ENCODE results near the gene MAN1B1.

Gene MAN1B1

DNA sequence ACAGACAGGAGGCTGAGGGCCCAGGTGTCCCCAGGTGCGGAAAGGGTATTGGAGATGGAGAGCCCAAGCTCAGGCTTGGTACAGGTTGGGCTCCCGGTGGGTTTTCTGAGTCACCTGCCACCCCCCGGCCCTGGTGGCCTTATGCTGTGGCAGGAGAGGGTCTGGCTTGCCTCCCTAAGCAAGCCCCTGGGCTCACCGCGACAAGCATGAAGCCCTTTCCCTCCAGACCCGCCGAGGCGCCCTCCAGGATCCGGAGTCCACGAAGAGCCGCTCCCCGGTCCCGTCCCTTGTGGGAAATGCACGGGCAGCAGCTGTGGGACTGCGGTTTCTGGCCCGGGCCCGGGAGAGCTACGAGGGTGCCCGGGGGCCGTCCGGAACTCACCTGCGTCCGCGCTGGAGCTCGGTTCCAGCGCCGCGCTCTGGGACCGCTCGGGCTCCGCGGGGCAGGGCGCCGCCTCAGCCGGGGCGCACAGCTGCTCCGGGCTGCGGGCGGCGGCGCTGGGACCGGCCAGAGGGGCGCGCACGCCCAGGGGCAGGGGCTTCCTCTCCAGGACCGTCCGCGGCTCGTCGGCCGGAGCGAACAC, 17.2 kb upstream of the MAN1B1 start:
- DNase-seq, result no peak

DNA sequence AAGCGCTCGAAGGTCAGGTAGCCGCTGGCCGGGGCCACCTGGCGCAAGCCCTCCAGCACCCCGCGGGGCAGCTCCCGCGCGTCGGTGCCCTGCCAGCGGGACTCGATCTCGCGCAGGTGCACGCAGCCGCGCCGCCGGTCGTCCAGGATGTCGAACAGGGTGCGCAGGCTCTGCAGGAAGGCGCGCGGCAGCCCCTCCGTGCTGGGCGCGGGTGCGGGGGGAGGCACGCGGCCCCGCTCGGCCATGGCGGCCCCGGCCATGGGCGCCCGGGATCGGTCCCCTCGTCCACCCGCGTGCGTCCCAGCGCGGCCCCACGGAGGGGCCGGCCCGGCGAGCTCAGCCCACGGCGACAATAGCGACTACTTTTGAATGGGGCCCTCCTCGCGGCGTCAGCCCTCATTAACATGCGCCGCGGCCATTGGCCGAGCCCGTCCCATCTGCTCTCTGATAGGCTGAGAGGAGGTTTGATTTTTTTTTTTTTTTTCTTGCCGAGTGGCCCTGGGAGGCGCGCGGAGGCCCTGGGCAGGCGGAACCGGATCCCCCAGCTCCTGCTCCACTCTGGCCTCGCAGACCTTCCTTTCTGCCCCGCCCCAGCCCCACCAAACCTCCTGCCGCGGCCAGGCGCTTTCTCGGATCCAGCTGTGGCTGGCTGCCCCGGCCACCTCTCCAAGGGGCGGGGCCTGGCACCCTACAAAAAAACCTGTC, 16.4 kb upstream of the MAN1B1 start, which contains the start of gene SAPCD2:
SAPCD2 (minus strand) TSS at position 357 of the 705 bp plus-strand sequence; CDS start at position 260, 97 bp downstream.
- peak; percentile 72 for DNase-seq

DNA sequence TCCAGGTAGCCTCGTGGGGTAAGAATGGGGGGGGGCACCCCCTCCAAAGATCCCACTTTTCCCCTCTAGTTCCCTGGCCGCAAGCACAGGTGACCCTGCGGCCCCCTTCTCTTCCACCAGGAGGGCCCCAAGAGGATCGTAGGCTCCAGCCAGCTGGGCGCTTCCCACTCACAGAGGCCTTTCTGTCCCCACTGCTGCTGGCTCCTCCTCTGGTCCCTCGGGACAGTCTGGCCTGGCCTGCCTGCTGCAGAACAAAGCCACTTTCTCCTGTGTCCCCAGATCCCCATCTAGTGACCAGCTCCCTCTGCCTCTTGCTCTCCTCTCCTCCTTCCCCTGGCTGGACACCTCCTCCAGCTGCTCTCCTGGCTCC, 15.9 kb upstream of the MAN1B1 start:
- DNase-seq, result no peak

- DNase-seq, result no peak
These were observed 15.5 kb upstream of the MAN1B1 start for GRCh38 chr9:137071282-137071681.

DNA sequence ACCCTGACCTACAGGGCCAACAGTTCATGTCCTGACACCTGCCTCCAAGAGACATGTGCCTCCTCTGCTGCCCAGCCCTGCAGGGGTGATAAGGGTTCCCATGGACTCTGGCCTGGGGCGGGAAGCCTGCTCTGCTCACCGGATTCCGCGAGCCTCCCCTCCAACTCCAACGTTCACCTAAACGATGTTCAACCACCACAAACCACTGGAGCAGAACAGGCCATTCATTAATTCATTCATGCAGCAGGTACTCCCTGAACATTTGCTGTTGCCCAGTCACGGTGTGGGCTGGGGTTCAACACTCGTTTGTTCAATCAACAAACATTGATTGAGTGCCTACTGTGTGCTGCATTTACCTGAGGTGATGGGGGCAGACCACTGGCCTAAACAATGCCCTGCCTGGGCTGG, 12.8 kb upstream of the MAN1B1 start:
- no peak for DNase-seq

GRCh38 chr9:137074657-137075274, 12.0 kb upstream of the MAN1B1 start:
- DNase-seq, result no peak

DNA sequence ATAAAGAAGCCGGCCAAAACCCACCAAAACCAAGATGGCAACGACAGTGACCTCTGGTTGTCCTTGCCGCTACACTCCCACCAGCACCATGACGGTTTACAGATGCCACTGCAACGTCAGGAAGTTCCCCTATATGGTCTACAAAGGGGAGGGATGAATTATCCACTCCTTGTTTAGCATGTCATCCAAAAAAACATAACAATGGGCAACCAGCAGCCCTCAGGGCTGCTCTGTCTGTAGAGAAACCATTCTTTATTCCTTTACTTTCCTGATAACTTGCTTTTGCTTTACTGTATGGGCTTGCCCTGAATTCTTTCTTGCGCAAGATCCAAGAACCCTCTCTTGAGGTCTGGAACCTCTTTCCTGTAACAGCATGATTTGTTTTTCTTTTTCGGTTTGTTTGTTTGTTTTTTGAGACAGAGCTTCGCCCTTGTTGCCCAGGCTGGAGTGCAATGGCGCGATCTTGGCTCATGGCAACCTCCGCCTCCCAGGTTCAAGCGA, 11.5 kb upstream of the MAN1B1 start:
- DNase-seq, result no peak

DNA sequence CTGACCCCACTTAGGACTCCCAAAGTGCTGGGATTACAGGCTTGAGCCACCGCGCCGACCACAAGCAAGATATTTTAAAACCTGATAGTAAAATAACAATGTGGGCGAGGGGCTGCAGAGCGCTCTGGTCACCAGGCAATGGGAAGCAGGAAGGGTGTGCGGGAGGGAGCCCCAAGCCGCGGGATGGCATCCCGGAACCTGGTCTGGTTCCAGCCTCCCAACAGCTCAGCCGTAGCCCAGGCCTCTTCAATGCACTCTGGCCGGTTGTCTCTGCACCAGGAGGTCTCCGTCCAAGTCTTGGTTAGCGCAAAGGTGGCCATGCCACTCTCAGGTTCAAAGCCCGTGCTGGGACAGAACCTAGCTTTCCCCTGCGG, 10.2 kb upstream of the MAN1B1 start:
- no peak for DNase-seq

DNA sequence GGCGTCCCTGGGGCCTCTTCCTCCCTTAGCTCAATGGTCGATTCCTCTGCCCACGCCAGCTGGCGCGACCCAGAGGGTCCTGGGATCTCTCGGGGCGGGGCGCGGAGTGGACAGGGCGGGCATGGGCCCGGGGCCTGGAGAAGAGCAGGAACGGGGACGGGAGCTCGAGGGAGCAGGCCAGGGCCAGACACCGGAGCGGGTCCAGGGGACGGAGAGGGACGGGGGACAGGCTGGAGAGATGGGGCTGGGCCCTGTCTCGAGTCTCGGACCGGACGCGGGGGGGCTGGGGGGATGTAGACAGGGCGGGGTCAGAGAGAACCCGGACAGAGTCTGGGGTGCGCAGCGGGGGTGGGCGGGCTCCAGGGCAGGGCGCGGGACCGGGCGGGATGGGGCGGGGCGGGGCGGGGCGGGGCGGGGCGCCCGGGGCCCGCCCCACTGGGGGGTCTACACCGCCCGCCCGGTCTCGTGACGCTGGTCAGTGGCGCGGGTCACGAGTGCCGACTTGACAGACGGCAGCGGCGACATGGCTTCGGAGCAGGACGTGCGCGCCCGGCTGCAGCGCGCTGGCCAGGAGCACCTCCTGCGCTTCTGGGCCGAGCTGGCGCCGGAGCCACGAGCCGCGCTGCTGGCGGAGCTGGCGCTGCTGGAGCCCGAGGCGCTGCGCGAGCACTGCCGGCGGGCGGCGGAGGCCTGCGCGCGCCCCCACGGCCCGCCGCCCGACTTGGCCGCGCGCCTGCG, 9.6 kb upstream of the MAN1B1 start, which contains the start of gene UAP1L1:
UAP1L1 (plus strand) TSS at position 508 of the 738 bp plus-strand sequence; CDS start at position 524, 16 bp downstream.
- DNase-seq, result no peak

- DNase-seq, result no peak
These were observed 8.8 kb upstream of the MAN1B1 start for GRCh38 chr9:137077758-137078693.

GRCh38 chr9:137078701-137079400, 7.9 kb upstream of the MAN1B1 start:
- DNase-seq, result no peak

GRCh38 chr9:137079401-137079787, 7.4 kb upstream of the MAN1B1 start:
- DNase-seq, result no peak

DNA sequence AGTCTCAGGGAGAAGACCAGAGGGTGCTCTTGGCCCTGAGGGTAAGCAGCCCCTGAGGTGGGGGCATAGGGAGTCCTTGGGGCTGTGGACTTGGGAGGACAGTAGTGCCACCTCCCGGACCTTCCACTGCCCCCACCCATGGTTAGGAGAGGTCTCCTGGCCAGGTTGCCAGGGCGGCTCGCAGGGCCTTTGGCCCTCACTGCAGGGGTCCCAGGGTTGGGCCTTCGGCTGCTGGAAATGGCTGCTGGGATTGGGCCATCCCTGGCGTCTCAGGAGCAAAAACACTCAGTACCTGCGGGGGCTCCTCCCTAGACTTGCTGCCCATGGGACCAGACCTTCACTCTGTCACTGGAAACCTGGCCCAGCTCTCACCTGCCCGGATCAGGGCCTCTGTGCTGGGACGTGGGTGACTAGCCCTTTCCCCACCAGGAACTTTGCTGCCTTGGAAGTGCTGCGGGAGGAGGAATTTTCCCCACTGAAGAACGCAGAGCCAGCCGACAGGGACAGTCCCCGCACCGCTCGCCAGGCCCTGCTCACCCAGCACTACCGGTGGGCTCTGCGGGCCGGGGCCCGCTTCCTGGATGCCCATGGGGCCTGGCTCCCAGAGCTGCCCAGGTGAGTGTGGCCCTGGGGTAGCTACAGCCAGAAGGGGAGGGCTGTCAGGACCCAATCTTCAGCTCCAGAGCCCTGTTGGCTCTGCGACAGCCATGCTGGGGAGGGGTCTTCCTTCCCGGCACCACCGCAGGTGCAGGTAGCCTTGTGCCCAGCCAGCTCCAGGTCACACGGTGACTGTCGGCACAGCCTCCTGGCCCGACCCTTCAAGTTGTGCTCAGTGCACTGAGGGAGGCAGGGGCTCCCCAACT, 6.3 kb upstream of the MAN1B1 start:
- DNase-seq, result no peak

DNA sequence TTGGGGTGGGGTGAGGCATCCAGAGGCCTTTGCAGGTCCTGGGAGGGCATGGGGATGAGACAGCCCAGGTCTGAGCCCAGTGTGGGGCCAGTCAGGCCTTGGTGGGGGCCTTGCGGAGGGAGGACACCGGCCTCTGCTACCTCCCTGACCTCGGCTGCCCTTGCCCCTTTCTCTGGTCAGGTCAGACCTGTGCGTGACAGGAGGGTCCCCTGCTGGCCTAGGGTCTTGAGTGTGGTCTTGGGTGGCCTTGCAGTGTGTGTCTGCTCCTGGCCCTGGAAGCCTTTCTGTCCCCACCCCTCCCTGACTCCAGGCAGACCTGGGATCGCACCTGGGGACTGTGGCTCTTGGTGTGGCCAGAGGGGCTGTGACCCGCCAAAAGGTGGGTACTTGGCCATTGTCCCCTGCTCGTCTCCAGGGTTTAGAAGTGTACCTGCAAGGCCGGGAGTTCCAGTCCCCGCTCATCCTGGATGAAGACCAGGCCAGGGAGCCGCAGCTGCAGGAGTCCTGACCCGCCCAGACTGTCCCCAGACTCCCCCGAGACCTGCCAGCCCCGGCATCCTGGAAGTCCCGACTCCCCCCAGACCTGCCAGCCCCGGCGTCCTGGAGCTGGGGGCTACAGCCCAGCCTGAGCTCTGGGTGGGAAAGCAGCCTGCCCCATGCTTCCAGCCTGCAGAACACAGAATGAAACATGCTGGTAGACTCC, 4.4 kb upstream of the MAN1B1 start:
- no peak for DNase-seq

DNA sequence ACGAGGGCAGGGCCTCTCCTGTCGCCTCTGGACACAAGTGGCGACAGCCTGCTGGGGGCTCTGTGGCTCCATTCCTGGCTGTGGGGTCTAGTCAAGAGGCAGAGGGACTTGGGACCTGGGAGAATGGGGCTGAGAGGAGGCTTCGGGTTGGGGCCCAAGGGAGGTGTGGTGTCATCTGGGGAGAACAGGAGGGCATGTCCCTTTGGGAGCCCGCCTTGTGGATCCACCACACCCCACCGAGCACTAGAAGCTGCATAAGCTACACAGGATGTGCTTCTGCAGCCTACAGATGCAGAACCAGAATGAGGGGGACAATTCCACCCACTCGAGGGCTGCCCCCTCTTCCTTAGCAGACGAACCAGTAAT, 3.9 kb upstream of the MAN1B1 start:
- no peak for DNase-seq

DNA sequence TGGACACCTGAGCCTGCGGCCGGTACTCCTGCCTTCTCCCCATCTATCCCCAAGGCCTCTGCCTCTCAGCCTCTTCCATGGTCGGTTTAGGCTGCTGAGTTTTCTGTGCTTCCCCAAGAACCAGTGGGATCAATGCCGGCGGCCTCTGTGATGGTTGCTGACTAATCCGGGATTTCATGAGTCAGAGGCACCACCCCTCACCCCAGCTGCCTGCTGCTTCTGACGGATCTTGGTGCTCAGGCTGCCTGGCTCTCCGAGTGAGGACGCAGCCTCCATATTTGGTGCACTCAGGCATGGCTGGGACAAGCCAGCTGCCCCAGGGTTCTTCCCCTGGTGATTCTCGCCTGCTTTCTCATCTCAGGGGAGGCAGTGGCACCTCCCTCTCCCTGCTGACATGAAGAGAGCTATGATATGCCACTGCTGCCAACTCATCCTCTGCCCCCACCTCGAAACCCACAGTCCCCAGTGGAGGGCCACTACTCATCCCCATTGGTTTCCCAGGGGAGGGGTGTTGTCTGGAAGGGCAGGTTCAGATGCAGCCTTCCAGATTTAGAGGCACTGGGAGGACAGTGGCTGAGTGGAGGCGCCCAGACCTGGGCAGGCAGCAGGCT, 3.3 kb upstream of the MAN1B1 start:
- no peak for DNase-seq

DNA sequence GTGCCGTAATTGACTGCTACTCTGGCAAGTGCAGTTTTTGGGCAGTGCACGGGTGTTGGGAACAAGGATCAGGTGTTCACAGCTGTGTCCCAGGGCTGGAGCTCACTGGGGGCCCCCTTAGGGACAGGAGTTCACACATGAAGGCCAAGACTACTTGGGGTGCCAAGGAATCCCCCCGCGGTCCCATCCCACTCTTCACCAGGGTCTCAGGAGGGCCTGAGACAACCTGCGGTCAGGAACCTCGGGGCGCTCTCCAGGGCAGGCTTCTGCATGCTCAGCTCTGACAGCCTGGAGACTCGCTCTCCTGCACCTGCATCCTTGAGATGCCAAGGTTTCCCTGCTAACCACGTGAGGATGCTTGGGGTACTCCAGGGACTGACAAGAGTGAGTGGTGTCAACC, 2.3 kb upstream of the MAN1B1 start:
- no peak for DNase-seq

DNA sequence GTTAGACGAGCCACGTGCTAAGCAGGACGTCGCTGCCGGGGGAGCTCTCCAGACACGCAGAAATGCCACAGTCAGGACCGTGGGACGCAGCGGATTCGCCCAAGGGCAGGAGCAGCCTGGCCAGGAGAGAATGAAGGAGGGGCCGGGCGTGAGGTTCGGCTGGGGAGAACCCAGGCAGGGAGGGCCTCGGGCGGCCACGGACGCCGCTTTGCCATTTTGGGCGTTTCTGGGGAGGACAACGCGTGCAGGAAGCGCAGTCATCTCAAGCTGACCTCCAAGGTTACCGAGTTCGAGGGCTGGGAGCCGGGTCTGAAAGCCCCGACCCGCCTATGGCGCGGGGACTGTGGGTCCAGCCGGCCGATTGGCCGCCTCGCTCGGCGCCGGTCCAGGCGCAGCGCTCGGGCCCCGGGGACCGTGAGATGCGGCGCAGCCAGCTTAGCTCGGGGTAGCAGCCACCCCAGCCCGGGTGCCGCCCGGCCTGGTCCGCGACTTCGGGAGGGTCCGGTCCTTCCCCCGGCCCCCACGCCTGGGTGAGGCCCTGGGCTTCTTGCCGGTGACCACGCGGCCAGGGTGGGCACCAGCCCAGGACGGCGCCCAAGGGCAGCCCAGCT, 760 bp upstream of the MAN1B1 start:
- DNase-seq, result no peak

DNA sequence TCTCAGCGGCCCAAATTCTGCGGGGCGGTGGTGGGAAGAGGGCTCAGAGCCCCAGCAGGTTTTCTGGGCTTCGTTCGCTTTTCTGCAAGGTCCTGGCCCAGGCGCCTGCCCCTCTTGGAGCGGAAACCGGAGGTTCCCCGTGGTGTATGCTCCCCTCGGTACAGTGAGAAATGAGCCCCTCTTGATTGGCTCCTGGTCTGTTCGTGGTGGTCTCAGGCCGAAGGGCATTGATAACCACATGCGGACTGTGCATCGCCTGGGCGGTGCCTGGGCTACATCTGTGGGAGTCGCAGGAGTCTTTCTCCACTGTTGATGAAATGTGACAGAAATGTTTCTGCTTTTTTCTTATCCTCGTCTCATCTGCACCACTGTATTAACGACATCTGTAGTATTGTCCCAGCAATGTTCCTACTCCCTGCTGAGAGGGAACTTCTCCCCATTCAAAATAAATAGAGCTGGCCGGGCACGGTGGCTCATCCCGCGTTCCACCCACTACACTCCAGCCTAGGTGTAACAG, 682 bp downstream of the MAN1B1 start:
- DNase-seq, result no peak
